HepG2 (cell line): ENCODE measurements around the gene PRM3. TPM values are rescaled to one million over a fixed set of nuclear protein-coding genes. Genes with fewer than 3 reads are reported as not detected.

Experiments used
- ARID4A ChIP-seq: sonication (generic); formaldehyde crosslinking; IDR thresholded peaks from 2 replicates; pipeline ENCODE4 v1.5.0; 2020; ENCODE audit warnings: mild to moderate bottlenecking, missing genetic modification reagents, borderline replicate concordance
- ATRX ChIP-seq: sonication (generic); formaldehyde crosslinking; IDR thresholded peaks from 2 replicates; pipeline ENCODE4 v1.4.0; 2020; ENCODE audit warnings: missing genetic modification reagents, borderline replicate concordance
- BCL6 ChIP-seq: IDR thresholded peaks from 2 replicates; pipeline ENCODE4 v1.6.1; 2016; ENCODE audit warnings: missing genetic modification reagents, missing compliant biosample characterization
- BCLAF1 ChIP-seq: fragments of 450-650 bp; IDR thresholded peaks from 2 replicates; pipeline ENCODE4 v1.6.1; 2017; ENCODE audit warnings: mild to moderate bottlenecking
- DZIP1 ChIP-seq: sonication (generic); formaldehyde crosslinking; IDR thresholded peaks from 2 replicates; pipeline ENCODE4 v1.5.0; 2020; ENCODE audit warnings: mild to moderate bottlenecking, missing genetic modification reagents
- FOXC1 ChIP-seq: sonication (generic); formaldehyde crosslinking; IDR thresholded peaks from 2 replicates; pipeline ENCODE4 v1.8.0; 2022; ENCODE audit warnings: mild to moderate bottlenecking, missing genetic modification reagents, borderline replicate concordance
- PAWR ChIP-seq: sonication (generic); formaldehyde crosslinking; IDR thresholded peaks from 2 replicates; pipeline ENCODE4 v1.4.0; 2020; ENCODE audit warnings: missing genetic modification reagents, mild to moderate bottlenecking, borderline replicate concordance
- SMARCC2 ChIP-seq: fragments of 450-650 bp; IDR thresholded peaks from 2 replicates; pipeline ENCODE4 v1.6.1; 2017; ENCODE audit warnings: antibody characterized with exemption, mild to moderate bottlenecking
- XBP1 ChIP-seq: sonication (generic); formaldehyde crosslinking; IDR thresholded peaks from 2 replicates; pipeline ENCODE4 v1.5.0; 2020; ENCODE audit warnings: missing genetic modification reagents
- ZBTB7A ChIP-seq: sonication (generic); formaldehyde crosslinking; IDR thresholded peaks from 2 replicates; pipeline ENCODE4 v1.8.0; 2022; ENCODE audit warnings: mild to moderate bottlenecking, missing genetic modification reagents
- ZFP90 ChIP-seq: sonication (generic); formaldehyde crosslinking; IDR thresholded peaks from 2 replicates; pipeline ENCODE4 v1.8.0; 2022; ENCODE audit warnings: missing genetic modification reagents, mild to moderate bottlenecking, inconsistent platforms, borderline replicate concordance
- ZMAT3 ChIP-seq: sonication (generic); formaldehyde crosslinking; conservative IDR thresholded peaks from 2 replicates; pipeline ENCODE4 v1.7.0; 2021; ENCODE audit warnings: missing genetic modification reagents
- ZNF3 ChIP-seq: IDR thresholded peaks from 2 replicates; pipeline ENCODE4 v1.7.0; 2017; ENCODE audit warnings: inconsistent platforms
- ZNF343 ChIP-seq: sonication (generic); formaldehyde crosslinking; IDR thresholded peaks from 2 replicates; pipeline ENCODE4 v1.4.0; 2020; ENCODE audit warnings: mild to moderate bottlenecking, missing genetic modification reagents
- ZNF678 ChIP-seq: sonication (generic); formaldehyde crosslinking; IDR thresholded peaks from 2 replicates; pipeline ENCODE4 v1.4.0; 2020; ENCODE audit warnings: mild to moderate bottlenecking, missing genetic modification reagents
- ZNF737 ChIP-seq: sonication (generic); formaldehyde crosslinking; IDR thresholded peaks from 2 replicates; pipeline ENCODE4 v1.5.0; 2020; ENCODE audit warnings: missing genetic modification reagents, mild to moderate bottlenecking, borderline replicate concordance
- polyA plus RNA-seq, 8 experiments: library from polyadenylated mRNA; depleted of rRNA in 3 of 8; stranded (reverse) in 7 of 8; unstranded in 1 of 8; fragments of >200 nt; fragmentation: Illumina TruSeq in 4 of 8; extraction: Trizol in 4 of 8; gene quantifications; 2 replicates each; pipeline versions ENCODE4 v1.2.1 to v1.2.3, GENCODE V29; 2011 to 2016; ENCODE audit warnings: low read depth in 4 of 8, missing spikeins in 1 of 8, mixed read lengths in 1 of 8; ENCODE audit not compliant: insufficient read depth in 1 of 8
- total RNA-seq, 5 experiments: library from RNA; depleted of rRNA; stranded (reverse); fragments of >200 nt; fragmentation: Illumina TruSeq; extraction: Trizol; gene quantifications; 2 replicates each; pipeline ENCODE4 v1.2.3, GENCODE V29; 2016; ENCODE audit warnings: low read depth in 1 of 5
- TF ChIP-seq, protein P1 (sequence below): sonication (generic); formaldehyde crosslinking; IDR thresholded peaks from 2 replicates; pipeline ENCODE4 v1.5.0; 2020; ENCODE audit warnings: missing genetic modification reagents

The PRM3 gene
- total and polyA plus RNA-seq, 2 of the 13 experiments (the other 11 are each of a cell fraction or from before 2014, with no cell fraction given), result not detected

- TF ChIP-seq SMARCC2 (no peak), DZIP1 (CRISPR knock-in tag) (peak; percentile 69; the same call in 1 of the 2 replicates), BCL6 (CRISPR knock-in tag) (no peak), PAWR (CRISPR knock-in tag) (0 out of 2 replicates have a peak, but pooled peaks have one; percentile 81), ZMAT3 (no peak), XBP1 (no peak), ZFP90 (CRISPR knock-in tag) (0 out of 2 replicates have a peak, but pooled peaks have one; percentile 31), ZNF3 (CRISPR knock-in tag) (no peak), BCLAF1 (no peak), ATRX (CRISPR knock-in tag) (no peak), ZBTB7A (CRISPR knock-in tag) (no peak), ZNF737 (CRISPR knock-in tag) (peak; percentile 55; the same call in 1 of the 2 replicates), ZNF678 (peak; percentile 70; the same call in 1 of the 2 replicates), FOXC1 (no peak), ARID4A (CRISPR knock-in tag) (no peak), ZNF343 (CRISPR knock-in tag) (peak; percentile 57; the same call in 1 of the 2 replicates)
- TF ChIP-seq, protein P1, sequence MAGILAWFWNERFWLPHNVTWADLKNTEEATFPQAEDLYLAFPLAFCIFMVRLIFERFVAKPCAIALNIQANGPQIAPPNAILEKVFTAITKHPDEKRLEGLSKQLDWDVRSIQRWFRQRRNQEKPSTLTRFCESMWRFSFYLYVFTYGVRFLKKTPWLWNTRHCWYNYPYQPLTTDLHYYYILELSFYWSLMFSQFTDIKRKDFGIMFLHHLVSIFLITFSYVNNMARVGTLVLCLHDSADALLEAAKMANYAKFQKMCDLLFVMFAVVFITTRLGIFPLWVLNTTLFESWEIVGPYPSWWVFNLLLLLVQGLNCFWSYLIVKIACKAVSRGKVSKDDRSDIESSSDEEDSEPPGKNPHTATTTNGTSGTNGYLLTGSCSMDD (CRISPR knock-in tag), result no peak
Measured at GRCh38 chr16:11280616-11281522, 7.4 kb upstream of the PRM3 start, which contains the start of gene PRM1 (continued).
